HEK293 (cell line): Measurements from ENCODE around the gene HEATR9.

Source experiments
- CTCF ChIA-PET: fragments of 350-600 bp; formaldehyde crosslinking; extraction: SDS; loops from one replicate; lab custom pipeline; 2021; ENCODE audit warnings: antibody characterized with exemption; lab: Yijun Ruan, JAX
- POLR2A ChIA-PET: fragments of 300-600 bp; formaldehyde crosslinking; extraction: SDS; loops from one replicate; lab custom pipeline; 2020; ENCODE audit warnings: antibody characterized with exemption, inconsistent platforms; lab: Yijun Ruan, JAX
- H3K27ac ChIP-seq: fragments of 200-500 bp; sonication (Bioruptor generic); 2 replicates; pipeline ENCODE4 v1.5.1; 2014; ENCODE audit warnings: low read depth, low read length, control low read depth, inconsistent platforms; ENCODE audit errors: extremely low read depth
- H3K36me3 ChIP-seq, 2 experiments: fragments of 200-500 bp in 1 of 2; sonication (Bioruptor generic) in 1 of 2; 1 replicate in 1 of 2; 2 replicates in 1 of 2; pipeline ENCODE4 v1.5.1; 2014 to 2017; ENCODE audit warnings: inconsistent platforms in 2 of 2, low read length in 2 of 2; ENCODE audit not compliant: control insufficient read depth in 2 of 2, insufficient read depth in 1 of 2
- H3K4me1 ChIP-seq: fragments of 200-500 bp; sonication (Bioruptor generic); 2 replicates; pipeline ENCODE4 v1.5.1; 2014; ENCODE audit warnings: mild to moderate bottlenecking, low read length, inconsistent platforms; ENCODE audit not compliant: control insufficient read depth, insufficient read depth
- H3K4me3 ChIP-seq: 2 replicates; pipeline ENCODE4 v1.5.1; 2011; ENCODE audit warnings: low read depth, mild to moderate bottlenecking, control low read depth, low read length, moderate library complexity
- H3K9me3 ChIP-seq: fragments of 200-500 bp; sonication (Bioruptor generic); 2 replicates; pipeline ENCODE4 v1.5.1; 2014; ENCODE audit warnings: low read depth, low read length, inconsistent platforms; ENCODE audit not compliant: control insufficient read depth, insufficient read depth
- ZNF16 ChIP-seq: fragments of 450-650 bp; formaldehyde crosslinking; IDR thresholded peaks from 2 replicates; pipeline ENCODE4 v1.5.1; 2016; ENCODE audit warnings: low read depth, missing biosample characterization, missing genetic modification characterization
- ZNF174 ChIP-seq: fragments of 450-650 bp; formaldehyde crosslinking; IDR thresholded peaks from 2 replicates; pipeline ENCODE4 v1.5.0; 2017; ENCODE audit warnings: missing biosample characterization, mild to moderate bottlenecking, missing genetic modification characterization
- ZNF2 ChIP-seq: fragments of 450-650 bp; formaldehyde crosslinking; IDR thresholded peaks from 2 replicates; pipeline ENCODE4 v1.5.1; 2016; ENCODE audit warnings: missing biosample characterization, missing genetic modification characterization
- ZNF23 ChIP-seq: fragments of 450-650 bp; formaldehyde crosslinking; IDR thresholded peaks from 2 replicates; pipeline ENCODE4 v1.5.1; 2016; ENCODE audit warnings: missing biosample characterization, missing genetic modification characterization, borderline replicate concordance
- ZNF292 ChIP-seq: fragments of 450-650 bp; formaldehyde crosslinking; IDR thresholded peaks from 2 replicates; pipeline ENCODE4 v1.5.1; 2016; ENCODE audit warnings: low read depth, missing biosample characterization, missing genetic modification characterization, borderline replicate concordance
- ZNF354C ChIP-seq: fragments of 450-650 bp; formaldehyde crosslinking; IDR thresholded peaks from 2 replicates; pipeline ENCODE4 v1.5.1; 2016; ENCODE audit warnings: missing biosample characterization, missing genetic modification characterization, low read depth, borderline replicate concordance
- ZNF629 ChIP-seq: fragments of 450-650 bp; formaldehyde crosslinking; IDR thresholded peaks from 2 replicates; pipeline ENCODE4 v1.5.1; 2017; ENCODE audit warnings: missing biosample characterization, missing genetic modification characterization
- TF ChIP-seq, protein P1 (sequence below): fragments of 450-650 bp; formaldehyde crosslinking; IDR thresholded peaks from 2 replicates; pipeline ENCODE4 v1.5.1; 2016; ENCODE audit warnings: missing biosample characterization, missing genetic modification characterization, borderline replicate concordance
- TF ChIP-seq, protein P2 (sequence below): fragments of 450-650 bp; formaldehyde crosslinking; IDR thresholded peaks from 2 replicates; pipeline ENCODE4 v1.5.1; 2016; ENCODE audit warnings: missing biosample characterization, missing genetic modification characterization
- TF ChIP-seq, protein P3 (sequence below): fragments of 450-650 bp; formaldehyde crosslinking; IDR thresholded peaks from 2 replicates; pipeline ENCODE4 v1.5.1; 2016; ENCODE audit warnings: missing biosample characterization, missing genetic modification characterization
- TF ChIP-seq, protein P4 (sequence below): fragments of 450-650 bp; formaldehyde crosslinking; IDR thresholded peaks from 2 replicates; pipeline ENCODE4 v1.5.1; 2016; ENCODE audit warnings: missing biosample characterization, missing genetic modification characterization, borderline replicate concordance
- TF ChIP-seq, protein P5 (sequence below): fragments of 450-650 bp; formaldehyde crosslinking; IDR thresholded peaks from 2 replicates; pipeline ENCODE4 v1.5.1; 2016; ENCODE audit warnings: missing biosample characterization, missing genetic modification characterization
- TF ChIP-seq, protein P6 (sequence below): fragments of 450-650 bp; formaldehyde crosslinking; IDR thresholded peaks from 2 replicates; pipeline ENCODE4 v1.5.1; 2016; ENCODE audit warnings: missing biosample characterization, missing genetic modification characterization

The HEATR9 gene, protein sequence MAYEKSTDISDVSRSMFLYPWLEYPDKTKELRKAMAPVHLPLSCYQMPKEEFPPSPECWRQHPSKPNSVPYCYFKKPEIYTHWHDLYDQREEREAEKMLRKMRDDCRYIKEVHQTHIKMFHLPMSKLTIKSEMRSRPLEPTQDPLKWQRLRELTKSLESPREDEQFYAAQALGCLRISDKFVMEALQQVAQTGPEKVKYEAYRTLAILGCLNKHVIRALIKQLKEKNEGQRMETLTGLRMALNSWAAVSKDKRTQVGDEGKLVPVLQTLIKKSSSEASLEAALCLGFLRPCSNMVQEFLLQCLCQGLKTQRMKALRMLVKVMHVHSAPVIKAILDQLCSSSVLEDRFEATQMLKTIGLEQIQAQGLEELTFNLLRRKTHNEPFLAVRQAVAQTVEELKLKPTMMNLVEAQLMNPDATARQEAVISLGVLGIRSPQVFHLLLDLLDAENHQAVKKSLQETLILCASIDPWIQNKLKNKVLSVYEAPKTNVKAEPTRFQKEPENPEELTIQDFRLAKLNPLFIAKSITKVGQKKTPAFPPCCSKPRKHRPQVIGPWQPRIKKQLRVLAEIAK

DNA sequence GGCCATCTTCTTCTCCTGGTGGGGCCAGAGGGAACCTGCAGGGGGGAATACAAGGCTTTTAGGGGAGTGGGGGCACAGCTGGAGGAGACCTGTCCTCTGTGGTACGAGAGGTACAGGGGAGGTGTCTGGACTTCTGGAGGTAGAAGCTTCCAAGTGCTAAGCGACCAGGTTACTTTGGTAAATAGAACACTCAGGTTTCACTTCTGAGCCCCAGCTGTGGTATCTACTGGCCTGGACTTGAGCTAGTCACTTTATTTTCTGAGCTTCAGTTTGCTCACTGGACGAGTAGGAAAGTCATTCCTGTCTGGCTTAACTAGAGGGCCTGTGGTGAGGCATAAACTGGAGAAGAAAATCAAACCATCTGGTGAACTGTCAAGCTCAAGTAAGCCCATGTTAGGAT lies at the start of gene HEATR9:
HEATR9 (minus strand) TSS at position 155 of the 400 bp plus-strand sequence; CDS start at position 6, 149 bp downstream.
- TF ChIP-seq, protein P1, sequence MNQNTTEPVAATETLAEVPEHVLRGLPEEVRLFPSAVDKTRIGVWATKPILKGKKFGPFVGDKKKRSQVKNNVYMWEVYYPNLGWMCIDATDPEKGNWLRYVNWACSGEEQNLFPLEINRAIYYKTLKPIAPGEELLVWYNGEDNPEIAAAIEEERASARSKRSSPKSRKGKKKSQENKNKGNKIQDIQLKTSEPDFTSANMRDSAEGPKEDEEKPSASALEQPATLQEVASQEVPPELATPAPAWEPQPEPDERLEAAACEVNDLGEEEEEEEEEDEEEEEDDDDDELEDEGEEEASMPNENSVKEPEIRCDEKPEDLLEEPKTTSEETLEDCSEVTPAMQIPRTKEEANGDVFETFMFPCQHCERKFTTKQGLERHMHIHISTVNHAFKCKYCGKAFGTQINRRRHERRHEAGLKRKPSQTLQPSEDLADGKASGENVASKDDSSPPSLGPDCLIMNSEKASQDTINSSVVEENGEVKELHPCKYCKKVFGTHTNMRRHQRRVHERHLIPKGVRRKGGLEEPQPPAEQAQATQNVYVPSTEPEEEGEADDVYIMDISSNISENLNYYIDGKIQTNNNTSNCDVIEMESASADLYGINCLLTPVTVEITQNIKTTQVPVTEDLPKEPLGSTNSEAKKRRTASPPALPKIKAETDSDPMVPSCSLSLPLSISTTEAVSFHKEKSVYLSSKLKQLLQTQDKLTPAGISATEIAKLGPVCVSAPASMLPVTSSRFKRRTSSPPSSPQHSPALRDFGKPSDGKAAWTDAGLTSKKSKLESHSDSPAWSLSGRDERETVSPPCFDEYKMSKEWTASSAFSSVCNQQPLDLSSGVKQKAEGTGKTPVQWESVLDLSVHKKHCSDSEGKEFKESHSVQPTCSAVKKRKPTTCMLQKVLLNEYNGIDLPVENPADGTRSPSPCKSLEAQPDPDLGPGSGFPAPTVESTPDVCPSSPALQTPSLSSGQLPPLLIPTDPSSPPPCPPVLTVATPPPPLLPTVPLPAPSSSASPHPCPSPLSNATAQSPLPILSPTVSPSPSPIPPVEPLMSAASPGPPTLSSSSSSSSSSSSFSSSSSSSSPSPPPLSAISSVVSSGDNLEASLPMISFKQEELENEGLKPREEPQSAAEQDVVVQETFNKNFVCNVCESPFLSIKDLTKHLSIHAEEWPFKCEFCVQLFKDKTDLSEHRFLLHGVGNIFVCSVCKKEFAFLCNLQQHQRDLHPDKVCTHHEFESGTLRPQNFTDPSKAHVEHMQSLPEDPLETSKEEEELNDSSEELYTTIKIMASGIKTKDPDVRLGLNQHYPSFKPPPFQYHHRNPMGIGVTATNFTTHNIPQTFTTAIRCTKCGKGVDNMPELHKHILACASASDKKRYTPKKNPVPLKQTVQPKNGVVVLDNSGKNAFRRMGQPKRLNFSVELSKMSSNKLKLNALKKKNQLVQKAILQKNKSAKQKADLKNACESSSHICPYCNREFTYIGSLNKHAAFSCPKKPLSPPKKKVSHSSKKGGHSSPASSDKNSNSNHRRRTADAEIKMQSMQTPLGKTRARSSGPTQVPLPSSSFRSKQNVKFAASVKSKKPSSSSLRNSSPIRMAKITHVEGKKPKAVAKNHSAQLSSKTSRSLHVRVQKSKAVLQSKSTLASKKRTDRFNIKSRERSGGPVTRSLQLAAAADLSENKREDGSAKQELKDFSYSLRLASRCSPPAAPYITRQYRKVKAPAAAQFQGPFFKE (tag by site-specific recombination), result no peak
- TF ChIP-seq, protein P2, sequence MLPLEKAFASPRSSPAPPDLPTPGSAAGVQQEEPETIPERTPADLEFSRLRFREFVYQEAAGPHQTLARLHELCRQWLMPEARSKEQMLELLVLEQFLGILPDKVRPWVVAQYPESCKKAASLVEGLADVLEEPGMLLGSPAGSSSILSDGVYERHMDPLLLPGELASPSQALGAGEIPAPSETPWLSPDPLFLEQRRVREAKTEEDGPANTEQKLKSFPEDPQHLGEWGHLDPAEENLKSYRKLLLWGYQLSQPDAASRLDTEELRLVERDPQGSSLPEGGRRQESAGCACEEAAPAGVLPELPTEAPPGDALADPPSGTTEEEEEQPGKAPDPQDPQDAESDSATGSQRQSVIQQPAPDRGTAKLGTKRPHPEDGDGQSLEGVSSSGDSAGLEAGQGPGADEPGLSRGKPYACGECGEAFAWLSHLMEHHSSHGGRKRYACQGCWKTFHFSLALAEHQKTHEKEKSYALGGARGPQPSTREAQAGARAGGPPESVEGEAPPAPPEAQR (tag by site-specific recombination), result no peak
- TF ChIP-seq, protein P3, sequence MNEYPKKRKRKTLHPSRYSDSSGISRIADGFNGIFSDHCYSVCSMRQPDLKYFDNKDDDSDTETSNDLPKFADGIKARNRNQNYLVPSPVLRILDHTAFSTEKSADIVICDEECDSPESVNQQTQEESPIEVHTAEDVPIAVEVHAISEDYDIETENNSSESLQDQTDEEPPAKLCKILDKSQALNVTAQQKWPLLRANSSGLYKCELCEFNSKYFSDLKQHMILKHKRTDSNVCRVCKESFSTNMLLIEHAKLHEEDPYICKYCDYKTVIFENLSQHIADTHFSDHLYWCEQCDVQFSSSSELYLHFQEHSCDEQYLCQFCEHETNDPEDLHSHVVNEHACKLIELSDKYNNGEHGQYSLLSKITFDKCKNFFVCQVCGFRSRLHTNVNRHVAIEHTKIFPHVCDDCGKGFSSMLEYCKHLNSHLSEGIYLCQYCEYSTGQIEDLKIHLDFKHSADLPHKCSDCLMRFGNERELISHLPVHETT (tag by site-specific recombination), result no peak
- no peak for TF ChIP-seq ZNF292
- no peak for TF ChIP-seq ZNF629 (tag by site-specific recombination)
- no peak for TF ChIP-seq ZNF16
- TF ChIP-seq, protein P4, sequence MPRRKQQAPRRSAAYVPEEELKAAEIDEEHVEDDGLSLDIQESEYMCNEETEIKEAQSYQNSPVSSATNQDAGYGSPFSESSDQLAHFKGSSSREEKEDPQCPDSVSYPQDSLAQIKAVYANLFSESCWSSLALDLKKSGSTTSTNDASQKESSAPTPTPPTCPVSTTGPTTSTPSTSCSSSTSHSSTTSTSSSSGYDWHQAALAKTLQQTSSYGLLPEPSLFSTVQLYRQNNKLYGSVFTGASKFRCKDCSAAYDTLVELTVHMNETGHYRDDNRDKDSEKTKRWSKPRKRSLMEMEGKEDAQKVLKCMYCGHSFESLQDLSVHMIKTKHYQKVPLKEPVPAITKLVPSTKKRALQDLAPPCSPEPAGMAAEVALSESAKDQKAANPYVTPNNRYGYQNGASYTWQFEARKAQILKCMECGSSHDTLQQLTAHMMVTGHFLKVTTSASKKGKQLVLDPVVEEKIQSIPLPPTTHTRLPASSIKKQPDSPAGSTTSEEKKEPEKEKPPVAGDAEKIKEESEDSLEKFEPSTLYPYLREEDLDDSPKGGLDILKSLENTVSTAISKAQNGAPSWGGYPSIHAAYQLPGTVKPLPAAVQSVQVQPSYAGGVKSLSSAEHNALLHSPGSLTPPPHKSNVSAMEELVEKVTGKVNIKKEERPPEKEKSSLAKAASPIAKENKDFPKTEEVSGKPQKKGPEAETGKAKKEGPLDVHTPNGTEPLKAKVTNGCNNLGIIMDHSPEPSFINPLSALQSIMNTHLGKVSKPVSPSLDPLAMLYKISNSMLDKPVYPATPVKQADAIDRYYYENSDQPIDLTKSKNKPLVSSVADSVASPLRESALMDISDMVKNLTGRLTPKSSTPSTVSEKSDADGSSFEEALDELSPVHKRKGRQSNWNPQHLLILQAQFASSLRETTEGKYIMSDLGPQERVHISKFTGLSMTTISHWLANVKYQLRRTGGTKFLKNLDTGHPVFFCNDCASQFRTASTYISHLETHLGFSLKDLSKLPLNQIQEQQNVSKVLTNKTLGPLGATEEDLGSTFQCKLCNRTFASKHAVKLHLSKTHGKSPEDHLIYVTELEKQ (tag by site-specific recombination), result no peak
- no peak for TF ChIP-seq ZNF2 (tag by site-specific recombination)
- TF ChIP-seq, protein P5, sequence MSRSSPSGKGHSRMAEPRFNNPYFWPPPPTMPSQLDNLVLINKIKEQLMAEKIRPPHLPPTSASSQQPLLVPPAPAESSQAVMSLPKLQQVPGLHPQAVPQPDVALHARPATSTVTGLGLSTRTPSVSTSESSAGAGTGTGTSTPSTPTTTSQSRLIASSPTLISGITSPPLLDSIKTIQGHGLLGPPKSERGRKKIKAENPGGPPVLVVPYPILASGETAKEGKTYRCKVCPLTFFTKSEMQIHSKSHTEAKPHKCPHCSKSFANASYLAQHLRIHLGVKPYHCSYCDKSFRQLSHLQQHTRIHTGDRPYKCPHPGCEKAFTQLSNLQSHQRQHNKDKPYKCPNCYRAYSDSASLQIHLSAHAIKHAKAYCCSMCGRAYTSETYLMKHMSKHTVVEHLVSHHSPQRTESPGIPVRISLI, result no peak
- TF ChIP-seq ZNF23, result no peak
- TF ChIP-seq ZNF174 (tag by site-specific recombination), result no peak
- TF ChIP-seq, protein P6, sequence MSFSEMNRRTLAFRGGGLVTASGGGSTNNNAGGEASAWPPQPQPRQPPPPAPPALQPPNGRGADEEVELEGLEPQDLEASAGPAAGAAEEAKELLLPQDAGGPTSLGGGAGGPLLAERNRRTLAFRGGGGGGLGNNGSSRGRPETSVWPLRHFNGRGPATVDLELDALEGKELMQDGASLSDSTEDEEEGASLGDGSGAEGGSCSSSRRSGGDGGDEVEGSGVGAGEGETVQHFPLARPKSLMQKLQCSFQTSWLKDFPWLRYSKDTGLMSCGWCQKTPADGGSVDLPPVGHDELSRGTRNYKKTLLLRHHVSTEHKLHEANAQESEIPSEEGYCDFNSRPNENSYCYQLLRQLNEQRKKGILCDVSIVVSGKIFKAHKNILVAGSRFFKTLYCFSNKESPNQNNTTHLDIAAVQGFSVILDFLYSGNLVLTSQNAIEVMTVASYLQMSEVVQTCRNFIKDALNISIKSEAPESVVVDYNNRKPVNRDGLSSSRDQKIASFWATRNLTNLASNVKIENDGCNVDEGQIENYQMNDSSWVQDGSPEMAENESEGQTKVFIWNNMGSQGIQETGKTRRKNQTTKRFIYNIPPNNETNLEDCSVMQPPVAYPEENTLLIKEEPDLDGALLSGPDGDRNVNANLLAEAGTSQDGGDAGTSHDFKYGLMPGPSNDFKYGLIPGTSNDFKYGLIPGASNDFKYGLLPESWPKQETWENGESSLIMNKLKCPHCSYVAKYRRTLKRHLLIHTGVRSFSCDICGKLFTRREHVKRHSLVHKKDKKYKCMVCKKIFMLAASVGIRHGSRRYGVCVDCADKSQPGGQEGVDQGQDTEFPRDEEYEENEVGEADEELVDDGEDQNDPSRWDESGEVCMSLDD (tag by site-specific recombination), result no peak
- TF ChIP-seq ZNF354C (tag by site-specific recombination), result no peak
- no peaks in the 10 kb centered on the region for H3K9me3 ChIP-seq
- no peak within 1 kb of the TSS for H3K27ac ChIP-seq
- POLR2A ChIA-PET, result no interaction called here
- H3K4me1 ChIP-seq, result no peaks in the 10 kb centered on the region
- CTCF ChIA-PET, result interaction anchor here (0.6 to 1.5 kb wide), 2 partner anchors 19 to 1098 kb away, joined by 4 to 6 read pairs; no protein-coding TSS in a partner anchor
- H3K4me3 ChIP-seq, result no peak within 1 kb of the TSS
- peaks cover 0 to 8% of the 10 kb centered on the region in 2 experiments; a peak in 1 of 3 replicates for H3K36me3 ChIP-seq
